Chondrocyte (in vitro differentiated cells): ENCODE data around the gene RILP. TPM values are rescaled to one million over a fixed set of nuclear protein-coding genes. Genes with fewer than 3 reads are reported as not detected.

Experiments
- DNase-seq: peaks from one replicate; pipeline ENCODE4 v3.0.0; 2021; ENCODE audit warnings: mixed read lengths, low spot score
- H3K27ac Mint-ChIP-seq: one replicate; pipeline ENCODE4 v1.8.0; 2021; ENCODE audit warnings: mild to moderate bottlenecking, moderate library complexity, mixed read lengths; ENCODE audit not compliant: unreplicated experiment
- H3K27me3 Mint-ChIP-seq: 2 replicates; pipeline ENCODE4 v1.8.0; 2021; ENCODE audit warnings: low read depth, mixed read lengths
- H3K36me3 Mint-ChIP-seq: 2 replicates; pipeline ENCODE4 v1.8.0; 2021; ENCODE audit warnings: low read depth, mixed read lengths
- H3K4me1 Mint-ChIP-seq: 2 replicates; pipeline ENCODE4 v1.8.0; 2021; ENCODE audit warnings: low read depth, mild to moderate bottlenecking, mixed read lengths
- H3K4me3 Mint-ChIP-seq: one replicate; pipeline ENCODE4 v1.8.0; 2021; ENCODE audit warnings: mild to moderate bottlenecking, moderate library complexity, mixed read lengths; ENCODE audit not compliant: unreplicated experiment
- H3K9me3 Mint-ChIP-seq: 2 replicates; pipeline ENCODE4 v1.8.0; 2021; ENCODE audit warnings: low read depth, mixed read lengths
- total RNA-seq: library from RNA; stranded (reverse); gene quantifications from 3 replicates; pipeline ENCODE4 v1.2.1, GENCODE V29; 2021
- TF ChIP-seq, protein P1 (sequence below): fragments of 200-600 bp; sonication (generic); IDR thresholded peaks from 2 replicates; pipeline ENCODE4 v1.5.0; 2021; ENCODE audit warnings: antibody characterized with exemption, mild to moderate bottlenecking, moderate library complexity

The RILP gene
- total RNA-seq, 1 donor from 2014 or later = 1.8 TPM

DNA sequence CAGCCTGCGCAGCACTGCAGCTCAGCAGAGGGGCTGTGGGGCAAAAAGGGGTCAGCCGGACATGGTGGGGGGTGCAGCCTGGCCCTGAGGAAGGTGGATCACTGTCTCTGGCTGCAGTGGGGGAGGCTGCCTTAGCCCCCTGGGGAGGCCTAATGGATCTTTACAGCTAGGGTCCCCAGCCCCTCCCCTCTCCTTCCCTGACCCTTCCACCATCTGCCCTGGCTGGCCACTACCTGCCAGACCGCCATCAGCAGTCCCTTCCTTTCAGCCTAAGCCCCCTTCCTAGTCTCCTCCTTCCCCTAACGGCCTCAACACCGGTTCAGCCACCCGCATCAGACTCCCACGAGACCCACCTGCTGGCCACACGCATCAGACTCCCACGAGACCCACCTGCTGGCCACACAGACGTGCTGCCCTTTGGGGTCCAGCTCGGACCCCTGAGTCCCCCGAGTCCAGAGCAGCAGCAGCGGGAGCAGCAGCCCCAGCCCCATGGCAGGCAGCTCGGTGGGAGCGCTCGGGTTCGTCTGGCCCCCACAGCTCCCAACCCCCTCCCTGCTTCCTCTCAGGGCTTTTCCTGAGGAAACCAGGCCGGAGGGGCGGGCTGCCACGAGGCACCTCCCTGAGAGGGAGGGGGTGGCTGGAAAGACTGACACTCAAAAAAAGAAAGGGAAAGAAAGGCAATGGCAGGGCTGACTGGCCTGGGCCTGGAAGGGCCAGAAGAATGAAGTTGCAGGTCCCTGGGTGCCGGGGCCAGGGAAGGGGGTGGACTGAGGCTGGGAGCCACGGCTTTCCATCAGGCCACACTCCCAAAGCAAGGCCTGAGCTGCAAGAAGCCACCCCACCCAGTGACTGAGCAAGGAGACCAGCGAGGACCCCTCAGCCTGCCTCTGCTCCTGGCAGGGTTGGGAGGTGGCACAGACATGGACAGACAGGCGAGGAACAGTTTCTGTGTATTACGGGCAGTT lies 4.2 kb downstream of the RILP start, which contains the start of gene SCARF1:
TSS of gene SCARF1 (minus strand) at position 526 of the 965 bp plus-strand sequence. CDS start at position 491, 35 bp downstream.
- DNase-seq = no peak
- H3K27me3 Mint-ChIP-seq = peaks cover 2% of the 10 kb centered on the region
- H3K36me3 Mint-ChIP-seq = no peaks in the 10 kb centered on the region
- H3K4me1 Mint-ChIP-seq = peaks cover 17% of the 10 kb centered on the region
- no peak within 1 kb of the TSS for H3K27ac Mint-ChIP-seq
- H3K4me3 Mint-ChIP-seq = no peak within 1 kb of the TSS
- no peaks in the 10 kb centered on the region for H3K9me3 Mint-ChIP-seq
- TF ChIP-seq, protein P1, sequence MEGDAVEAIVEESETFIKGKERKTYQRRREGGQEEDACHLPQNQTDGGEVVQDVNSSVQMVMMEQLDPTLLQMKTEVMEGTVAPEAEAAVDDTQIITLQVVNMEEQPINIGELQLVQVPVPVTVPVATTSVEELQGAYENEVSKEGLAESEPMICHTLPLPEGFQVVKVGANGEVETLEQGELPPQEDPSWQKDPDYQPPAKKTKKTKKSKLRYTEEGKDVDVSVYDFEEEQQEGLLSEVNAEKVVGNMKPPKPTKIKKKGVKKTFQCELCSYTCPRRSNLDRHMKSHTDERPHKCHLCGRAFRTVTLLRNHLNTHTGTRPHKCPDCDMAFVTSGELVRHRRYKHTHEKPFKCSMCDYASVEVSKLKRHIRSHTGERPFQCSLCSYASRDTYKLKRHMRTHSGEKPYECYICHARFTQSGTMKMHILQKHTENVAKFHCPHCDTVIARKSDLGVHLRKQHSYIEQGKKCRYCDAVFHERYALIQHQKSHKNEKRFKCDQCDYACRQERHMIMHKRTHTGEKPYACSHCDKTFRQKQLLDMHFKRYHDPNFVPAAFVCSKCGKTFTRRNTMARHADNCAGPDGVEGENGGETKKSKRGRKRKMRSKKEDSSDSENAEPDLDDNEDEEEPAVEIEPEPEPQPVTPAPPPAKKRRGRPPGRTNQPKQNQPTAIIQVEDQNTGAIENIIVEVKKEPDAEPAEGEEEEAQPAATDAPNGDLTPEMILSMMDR = no peak

DNA sequence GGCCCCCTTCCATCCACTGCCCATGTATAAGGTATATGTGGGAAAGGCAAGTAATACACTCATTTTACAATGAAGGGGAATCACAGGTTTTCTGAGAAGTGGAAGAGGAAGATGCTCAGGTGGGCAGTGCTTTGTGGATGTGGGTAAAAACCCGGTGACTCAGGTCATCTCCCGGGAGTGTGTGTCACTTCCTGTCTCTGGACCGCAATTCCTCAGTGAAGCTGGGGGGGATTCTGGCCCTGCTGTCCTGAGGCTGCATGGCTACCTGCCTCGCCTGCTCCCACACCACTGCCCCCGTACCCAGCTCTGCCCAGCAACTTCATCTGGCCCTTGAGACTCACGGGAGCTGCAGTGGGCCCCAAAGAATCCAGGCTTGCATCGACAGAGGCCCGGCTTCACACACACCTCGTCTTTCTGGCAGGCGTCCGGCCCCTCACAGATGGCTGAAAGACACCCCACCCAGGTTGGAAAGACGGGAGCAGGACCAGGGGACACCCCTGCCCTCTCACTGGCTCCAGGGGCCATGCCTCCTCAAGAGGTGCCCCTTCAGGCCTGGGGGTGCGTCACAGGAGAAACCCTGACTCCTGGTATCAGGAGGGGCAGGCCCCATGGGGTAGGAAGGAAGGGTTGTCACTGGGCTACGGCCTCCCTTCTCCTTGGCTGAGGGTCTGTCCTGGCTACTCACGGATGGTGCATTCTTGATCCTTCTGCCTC lies 5.0 kb downstream of the RILP start:
- Mint-ChIP-seq H3K27me3 (peaks cover 2% of the 10 kb centered on the region), H3K36me3 (no peaks in the 10 kb centered on the region), H3K9me3 (no peaks in the 10 kb centered on the region), H3K27ac (no peak overlapping the region), H3K4me3 (peak overlapping the region; percentile 71), H3K4me1 (peaks cover 12% of the 10 kb centered on the region)
- DNase-seq = no peak
- TF ChIP-seq, protein P1 = no peak

DNA sequence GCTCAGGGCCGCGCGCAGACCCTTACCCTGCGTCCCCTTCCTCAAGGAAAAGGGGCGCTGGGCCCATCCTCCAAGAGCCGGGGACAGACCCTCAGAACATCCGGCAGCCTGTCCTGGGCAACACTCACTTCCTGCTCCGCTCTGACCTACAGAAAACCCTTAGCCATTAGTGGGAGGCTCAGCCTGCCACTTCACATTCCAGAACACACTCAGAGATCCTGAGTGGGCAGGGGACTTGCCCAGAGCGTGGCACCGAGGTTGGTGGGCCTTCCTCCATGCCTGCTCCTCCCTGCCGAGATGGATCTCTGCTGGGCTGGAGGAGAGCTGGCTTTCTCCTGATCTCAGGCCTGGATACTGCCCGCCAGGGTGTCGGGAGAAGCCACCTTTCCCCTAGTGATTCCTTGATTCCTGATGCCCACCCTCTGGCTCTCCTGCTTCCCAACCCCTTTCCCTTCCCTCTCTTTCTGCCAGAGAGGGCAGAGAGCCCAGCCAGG lies 5.6 kb downstream of the RILP start:
- TF ChIP-seq, protein P1 = no peak
- Mint-ChIP-seq H3K4me3 (peak overlapping the region; percentile 71), H3K27ac (no peak overlapping the region), H3K36me3 (no peaks in the 10 kb centered on the region), H3K9me3 (no peaks in the 10 kb centered on the region), H3K27me3 (peaks cover 2% of the 10 kb centered on the region), H3K4me1 (peaks cover 12% of the 10 kb centered on the region)
- no peak for DNase-seq

DNA sequence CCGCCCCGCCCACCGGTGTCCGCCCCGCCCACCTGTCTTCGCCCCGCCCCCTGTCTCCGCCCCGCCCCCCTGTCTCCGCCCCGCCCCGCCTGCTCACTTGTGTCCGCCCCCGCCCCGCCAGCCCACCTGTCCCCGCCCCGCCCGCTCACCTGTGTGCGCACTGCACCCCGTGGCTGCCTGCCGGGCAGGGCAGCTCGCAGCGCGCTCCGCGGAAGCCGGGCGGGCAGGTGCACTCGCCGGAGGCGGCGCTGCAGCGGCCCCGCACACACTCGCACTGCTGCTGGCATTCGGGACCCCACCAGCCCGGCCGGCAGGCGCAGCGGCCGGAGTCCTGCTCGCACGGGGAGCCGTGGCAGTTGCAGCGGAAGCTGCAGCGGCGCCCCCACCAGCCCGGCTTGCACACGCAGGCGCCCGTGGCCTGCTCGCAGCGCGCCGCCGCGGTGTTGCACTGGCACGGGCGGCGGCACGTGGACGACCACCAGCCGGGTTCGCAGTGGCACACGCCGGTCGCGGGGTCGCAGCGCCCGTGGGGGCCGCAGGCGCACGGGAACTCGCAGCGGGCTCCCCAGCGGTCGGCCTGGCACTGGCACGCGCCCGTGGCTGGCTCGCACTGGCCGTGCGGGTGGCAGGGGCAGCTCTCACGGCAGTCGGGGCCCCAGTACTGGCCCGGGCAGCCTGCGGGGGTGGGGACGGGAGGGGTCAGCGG lies 6.2 kb downstream of the RILP start:
- peaks cover 2% of the 10 kb centered on the region for H3K27me3 Mint-ChIP-seq
- TF ChIP-seq, protein P1 = peak; percentile 68
- no peaks in the 10 kb centered on the region for H3K36me3 Mint-ChIP-seq
- no peaks in the 10 kb centered on the region for H3K9me3 Mint-ChIP-seq
- DNase-seq = no peak
- H3K27ac Mint-ChIP-seq = no peak overlapping the region
- peaks cover 12% of the 10 kb centered on the region for H3K4me1 Mint-ChIP-seq
- H3K4me3 Mint-ChIP-seq = peak overlapping the region; percentile 71

DNA sequence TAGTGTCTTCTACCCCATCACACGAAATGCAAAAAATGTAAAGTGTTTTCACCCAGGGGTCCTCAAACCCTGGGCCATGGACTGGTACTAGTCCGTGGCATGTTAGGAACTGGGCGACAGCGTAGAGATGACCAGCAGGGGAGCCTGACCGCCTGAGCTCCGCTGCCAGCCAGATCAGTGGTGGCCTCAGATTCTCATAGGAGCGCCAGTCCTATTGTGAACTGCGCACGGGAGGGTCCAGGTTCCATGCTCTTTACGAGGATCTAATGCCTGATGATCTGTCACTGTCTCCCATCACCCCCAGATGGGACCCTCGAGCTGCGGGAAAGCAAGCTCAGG lies 8.6 kb downstream of the RILP start:
- Mint-ChIP-seq H3K27ac (no peak overlapping the region), H3K4me3 (no peak overlapping the region), H3K27me3 (peaks cover 2% of the 10 kb centered on the region), H3K9me3 (no peaks in the 10 kb centered on the region), H3K36me3 (no peaks in the 10 kb centered on the region), H3K4me1 (peaks cover 8% of the 10 kb centered on the region)
- DNase-seq = no peak
- TF ChIP-seq, protein P1 = peak; percentile 13
